GM18499 (cell line): Measurements from ENCODE around the gene POU3F1.
"Not testable (repeated sequence)": the region's sequence is repeated elsewhere in the genome, so short reads cannot be mapped to it uniquely, and the experiment has no call there.

Experiments used
- ATAC-seq: cut with Tn5 transposase; IDR thresholded peaks from one replicate; pipeline ENCODE4 v1.9.1; 2021; ENCODE audit warnings: moderate number of reproducible peaks; ENCODE audit not compliant: insufficient read depth, unreplicated experiment

POU3F1 gene

GRCh38 chr1:38051079-38051543 lies 4.5 kb upstream of the POU3F1 start:
- no peak for ATAC-seq

- no peak for ATAC-seq
Observed at GRCh38 chr1:38050397-38051078, 3.9 kb upstream of the POU3F1 start.

GRCh38 chr1:38047603-38048141 lies 1.1 kb upstream of the POU3F1 start:
- no peak for ATAC-seq

GRCh38 chr1:38046884-38047602 lies 450 bp upstream of the POU3F1 start:
- ATAC-seq, result no peak

GRCh38 chr1:38045401-38046332 lies 926 bp downstream of the POU3F1 start:
- ATAC-seq, result no peak

- no peak for ATAC-seq
Observed at GRCh38 chr1:38044221-38045215, 2.1 kb downstream of the POU3F1 start.

- no peak for ATAC-seq
Observed at GRCh38 chr1:38043036-38043747, 3.4 kb downstream of the POU3F1 start.

- ATAC-seq, result no peak
Observed at GRCh38 chr1:38041936-38042834, 4.4 kb downstream of the POU3F1 start.

- no peak for ATAC-seq
Observed at GRCh38 chr1:38039331-38040088, 7.1 kb downstream of the POU3F1 start.

- ATAC-seq, result no peak
Observed at GRCh38 chr1:38038861-38039260, 7.7 kb downstream of the POU3F1 start.

- ATAC-seq, result no peak
Observed at GRCh38 chr1:38037221-38037939, 9.2 kb downstream of the POU3F1 start.

GRCh38 chr1:38034871-38035270 lies 11.7 kb downstream of the POU3F1 start:
- no peak for ATAC-seq

- not testable (repeated sequence) for ATAC-seq
Observed at GRCh38 chr1:38032992-38033391, 13.6 kb downstream of the POU3F1 start.

GRCh38 chr1:38031513-38031866 lies 15.1 kb downstream of the POU3F1 start:
- no peak for ATAC-seq

- ATAC-seq, result no peak
Observed at GRCh38 chr1:38030596-38031512, 15.7 kb downstream of the POU3F1 start.
